Esophagus squamous epithelium (tissue), 5 donors: ENCODE results near the gene CYLD. TPM values are rescaled to one million over a fixed set of nuclear protein-coding genes. Genes with fewer than 3 reads are reported as not detected.

Experiments
- DNase-seq: peaks from one replicate; lab custom pipeline; 2025; lab: John Stamatoyannopoulos, UW
- H3K27ac ChIP-seq, 4 donors: fragments of 200-600 bp; sonication (generic); one replicate each; pipeline ENCODE4 v1.5.1; 2016 to 2019; ENCODE audit warnings: mild to moderate bottlenecking in 1 of 4
- H3K27me3 ChIP-seq, 4 donors: fragments of 200-600 bp; sonication (generic); 1 replicate in 3 of 4; 2 replicates in 1 of 4; pipeline versions ENCODE4 v1.5.1 to v1.6.0; 2017 to 2021; ENCODE audit warnings: antibody characterized with exemption in 1 of 4
- H3K36me3 ChIP-seq, 3 donors: fragments of 200-600 bp; sonication (generic); one replicate each; pipeline ENCODE4 v1.5.1; 2016 to 2019
- H3K4me1 ChIP-seq, 3 donors: fragments of 200-600 bp; sonication (generic); one replicate each; pipeline ENCODE4 v1.5.1; 2017 to 2019
- H3K4me3 ChIP-seq, 4 donors: fragments of 200-600 bp; sonication (generic); 1 replicate in 3 of 4; 2 replicates in 1 of 4; pipeline ENCODE4 v1.5.1; 2016 to 2019; ENCODE audit warnings: mild to moderate bottlenecking in 2 of 4, moderate library complexity in 1 of 4
- H3K9me3 ChIP-seq, 3 donors: fragments of 200-600 bp; sonication (generic); one replicate each; pipeline ENCODE4 v1.5.1; 2016 to 2019
- POLR2A ChIP-seq, 4 donors: fragments of 450-650 bp; IDR thresholded peaks; one replicate each; pipeline ENCODE4 v1.6.1; 2017; ENCODE audit warnings: antibody characterized with exemption in 4 of 4, mild to moderate bottlenecking in 4 of 4, moderate library complexity in 3 of 4
- WGBS, 2 donors: methylation state at CpG; one replicate each; pipeline ENCODE4 v1.1.5; 2018; 5-methylcytosine and 5-hydroxymethylcytosine counted together
- intact Hi-C: fragments of 100-400 bp; cut with DNase I; formaldehyde crosslinking; loops from one replicate; pipeline ENCODE4 v1.15.0; 2022
- total RNA-seq, 4 donors: library from RNA; depleted of rRNA; stranded (reverse); fragments of >200 nt; gene quantifications; one replicate each; pipeline ENCODE4 v1.1.0, GENCODE V29; 2016
- TF ChIP-seq, protein P1 (sequence below), 6 experiments: fragments of 450-650 bp in 4 of 6; fragments of 200-600 bp in 2 of 6; sonication (generic) in 2 of 6; IDR thresholded peaks; one replicate each; pipeline ENCODE4 v1.5.1; 2016 to 2019; ENCODE audit warnings: antibody characterized with exemption in 6 of 6, mild to moderate bottlenecking in 4 of 6, moderate library complexity in 4 of 6
- donor health status: DM: yes; HTN: yes; CAD: no.

The CYLD gene
- total RNA-seq, result 10 to 100 TPM; 22.6 to 45.9 (median 36.0) TPM

DNA sequence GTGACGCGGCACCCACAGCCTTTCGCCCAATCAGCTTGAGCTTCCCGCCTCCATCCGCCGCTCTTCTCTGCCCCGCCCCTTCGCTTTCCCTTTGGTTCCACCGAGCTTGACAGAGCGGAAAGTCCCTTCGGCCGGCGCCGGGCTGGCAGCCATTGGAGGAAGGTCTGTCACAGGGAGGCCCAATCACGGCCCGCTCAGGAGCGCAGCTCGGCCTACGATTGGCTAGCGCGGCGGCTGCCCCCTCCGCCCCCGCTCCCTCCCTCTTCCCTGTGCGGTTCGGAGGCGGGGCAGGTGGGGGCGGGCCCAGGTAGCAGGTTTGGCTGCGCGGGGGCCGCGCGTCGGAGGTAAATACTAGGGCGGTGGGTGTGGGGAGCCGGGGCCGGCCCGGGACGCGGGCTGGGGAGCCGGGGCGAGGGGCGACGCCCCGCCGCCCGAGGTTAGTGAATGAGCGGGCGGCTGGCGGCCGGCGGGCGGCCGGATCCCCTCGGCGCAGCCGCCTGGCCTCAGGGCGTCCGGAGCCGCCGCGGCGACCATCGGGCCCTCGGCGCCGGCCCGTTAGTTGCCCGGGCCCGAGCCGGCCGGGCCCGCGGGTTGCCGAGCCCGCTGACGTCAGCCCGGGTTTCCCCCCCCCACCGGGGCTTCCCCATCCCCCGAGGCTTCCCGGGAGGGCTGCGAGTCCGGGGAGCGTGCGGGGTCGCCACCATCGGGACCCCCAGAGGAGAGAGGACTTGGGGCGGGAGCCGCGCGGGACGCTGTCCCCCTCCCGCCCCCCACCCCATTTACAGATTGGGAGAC, at the start of gene CYLD:
CYLD (plus strand) TSS at position 306 of the 795 bp plus-strand sequence. CDS start 7,613 bp downstream, outside the sequence.
- peak within 1 kb of the TSS; percentile 78 to 98 (median 92) for H3K4me3 ChIP-seq
- peaks cover 0 to 10% (median 3%) of the 10 kb centered on the region in 3 donors for H3K36me3 ChIP-seq

DNA sequence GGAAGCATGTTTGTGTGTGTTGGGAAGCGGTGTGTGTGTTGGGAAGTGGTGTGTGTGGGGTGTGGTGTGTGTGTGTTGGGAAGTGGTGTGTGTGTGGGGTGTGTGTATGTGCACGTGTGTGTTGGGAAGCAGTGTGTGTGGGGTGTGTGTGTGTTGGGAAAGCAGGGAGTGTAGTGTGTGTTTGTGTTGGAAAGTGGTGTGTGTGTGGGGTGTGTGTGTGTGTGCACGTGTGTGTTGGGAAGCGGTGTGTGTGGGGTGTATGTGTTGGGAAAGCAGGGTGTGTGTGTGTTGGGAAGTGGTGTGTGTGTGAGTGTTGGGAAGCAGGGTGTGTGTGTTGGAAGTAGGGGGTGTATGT, 49.3 kb upstream of the CYLD start:
- intact Hi-C loops, result no loop called here
- TF ChIP-seq, protein P1, sequence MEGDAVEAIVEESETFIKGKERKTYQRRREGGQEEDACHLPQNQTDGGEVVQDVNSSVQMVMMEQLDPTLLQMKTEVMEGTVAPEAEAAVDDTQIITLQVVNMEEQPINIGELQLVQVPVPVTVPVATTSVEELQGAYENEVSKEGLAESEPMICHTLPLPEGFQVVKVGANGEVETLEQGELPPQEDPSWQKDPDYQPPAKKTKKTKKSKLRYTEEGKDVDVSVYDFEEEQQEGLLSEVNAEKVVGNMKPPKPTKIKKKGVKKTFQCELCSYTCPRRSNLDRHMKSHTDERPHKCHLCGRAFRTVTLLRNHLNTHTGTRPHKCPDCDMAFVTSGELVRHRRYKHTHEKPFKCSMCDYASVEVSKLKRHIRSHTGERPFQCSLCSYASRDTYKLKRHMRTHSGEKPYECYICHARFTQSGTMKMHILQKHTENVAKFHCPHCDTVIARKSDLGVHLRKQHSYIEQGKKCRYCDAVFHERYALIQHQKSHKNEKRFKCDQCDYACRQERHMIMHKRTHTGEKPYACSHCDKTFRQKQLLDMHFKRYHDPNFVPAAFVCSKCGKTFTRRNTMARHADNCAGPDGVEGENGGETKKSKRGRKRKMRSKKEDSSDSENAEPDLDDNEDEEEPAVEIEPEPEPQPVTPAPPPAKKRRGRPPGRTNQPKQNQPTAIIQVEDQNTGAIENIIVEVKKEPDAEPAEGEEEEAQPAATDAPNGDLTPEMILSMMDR (IDR thresholded peaks at IDR 0.05), result no peak
- no peak for TF ChIP-seq POLR2A (IDR thresholded peaks at IDR 0.05)
- no peak overlapping the region for H3K27ac ChIP-seq
- H3K9me3 ChIP-seq, result no peaks in the 10 kb centered on the region
- H3K4me1 ChIP-seq, result peaks cover 25 to 50% (median 33%) of the 10 kb centered on the region in 3 donors
- H3K36me3 ChIP-seq, result no peaks in the 10 kb centered on the region
- H3K4me3 ChIP-seq, result no peak overlapping the region
- H3K27me3 ChIP-seq, result no peaks in the 10 kb centered on the region
- WGBS, 2 donors, result 80 to 82% methylated on average over 4 of the region's 4 CpGs
- DNase-seq, result no peak

More for the DNA sequence above, at the start of gene CYLD:
- intact Hi-C loops, result no loop called here
- Histone ChIP-seq H3K27me3 (no peaks in the 10 kb centered on the region), H3K27ac (peak within 1 kb of the TSS; percentile 93 to 98 (median 96)), H3K4me1 (peaks cover 9 to 54% (median 21%) of the 10 kb centered on the region in 3 donors), H3K9me3 (no peaks in the 10 kb centered on the region)
- WGBS, 2 donors, result 0% methylated on average over 5 to 8 of the region's 93 CpGs
- TF ChIP-seq, protein P1 (IDR thresholded peaks at IDR 0.05), result peak in 1 of 6 experiments; percentile 6
- TF ChIP-seq POLR2A (IDR thresholded peaks at IDR 0.05), result peak in 3 of 4 donors; percentile 55 to 89 (median 84)
- DNase-seq, result peak; percentile 98

- peak within 1 kb of the TSS; percentile 45 to 68 (median 56) for H3K4me3 ChIP-seq
- intact Hi-C loops, result no loop called here
- 31 to 57% methylated on average over 13 to 24 of the region's 56 CpGs for WGBS, 2 donors
- no peak for DNase-seq
- no peaks in the 10 kb centered on the region for H3K9me3 ChIP-seq
- H3K36me3 ChIP-seq, result no peaks in the 10 kb centered on the region
- H3K4me1 ChIP-seq, result peaks cover 30 to 55% (median 38%) of the 10 kb centered on the region in 3 donors
- H3K27me3 ChIP-seq, result no peaks in the 10 kb centered on the region
- peak within 1 kb of the TSS; percentile 50 to 83 (median 76) for H3K27ac ChIP-seq
- peak in 1 of 4 donors; percentile 74 for TF ChIP-seq POLR2A (IDR thresholded peaks at IDR 0.05)
- TF ChIP-seq, protein P1 (IDR thresholded peaks at IDR 0.05), result no peak
Observed at GRCh38 chr16:50692999-50693781, 48.7 kb upstream of the CYLD start, which contains the start of gene NOD2. NOD2 (plus strand) TSS chr16:50693606; CDS start chr16:50699496, 5,890 bp downstream.

GRCh38 chr16:50694206-50694605, 47.7 kb upstream of the CYLD start:
- intact Hi-C loops, result no loop called here
- Histone ChIP-seq H3K27me3 (no peaks in the 10 kb centered on the region), H3K36me3 (no peaks in the 10 kb centered on the region), H3K4me1 (peaks cover 40 to 65% (median 42%) of the 10 kb centered on the region in 3 donors), H3K27ac (peak overlapping the region; percentile 50 to 83 (median 76)), H3K9me3 (no peaks in the 10 kb centered on the region), H3K4me3 (peak overlapping the region; percentile 45 to 68 (median 56))
- TF ChIP-seq POLR2A (IDR thresholded peaks at IDR 0.05), result no peak
- TF ChIP-seq, protein P1 (IDR thresholded peaks at IDR 0.05), result no peak
- DNase-seq, result no peak
- WGBS, 2 donors, result 92% methylated on average over 2 of the region's 2 CpGs; no CpG with 5 or more reads in 1 of the 2 donors
